Esophagus squamous epithelium (tissue), 4 donors: ENCODE results near the gene AEN.

Experiments
- CTCF ChIP-seq, 6 experiments: fragments of 450-650 bp in 4 of 6; fragments of 200-600 bp in 2 of 6; sonication (generic) in 2 of 6; IDR thresholded peaks; one replicate each; pipeline ENCODE4 v1.5.1; 2016 to 2019; ENCODE audit warnings: antibody characterized with exemption in 6 of 6, mild to moderate bottlenecking in 4 of 6, moderate library complexity in 4 of 6
- POLR2A ChIP-seq, 4 donors: fragments of 450-650 bp; IDR thresholded peaks; one replicate each; pipeline ENCODE4 v1.6.1; 2017; ENCODE audit warnings: antibody characterized with exemption in 4 of 4, mild to moderate bottlenecking in 4 of 4, moderate library complexity in 3 of 4

DNA sequence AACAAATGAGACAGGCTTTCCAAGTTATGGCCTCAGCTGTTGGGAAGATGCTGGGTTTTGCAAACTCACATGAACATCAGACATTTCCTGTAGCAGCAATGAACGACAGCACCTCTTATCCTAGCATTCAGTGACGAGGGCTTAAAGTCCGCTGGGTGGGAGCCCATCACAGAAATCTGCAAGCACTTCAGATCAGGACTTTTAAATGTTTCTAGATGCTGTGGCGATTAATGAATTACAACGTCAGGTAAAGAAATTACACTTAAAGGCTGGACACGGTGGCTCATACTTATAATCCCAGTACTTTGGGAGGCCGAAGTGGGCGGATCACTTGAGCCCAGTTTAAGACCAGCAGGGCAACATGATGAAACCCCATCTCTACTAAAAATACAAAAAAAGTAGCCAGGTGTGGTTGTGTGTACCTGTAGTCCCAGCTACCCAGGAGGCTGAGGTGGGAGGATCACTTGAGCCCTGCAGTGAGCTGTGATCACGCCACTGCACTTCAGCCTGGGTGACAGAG lies 3.9 kb downstream of the AEN start:
- no peak for TF ChIP-seq CTCF (IDR thresholded peaks at IDR 0.05)
- TF ChIP-seq POLR2A (IDR thresholded peaks at IDR 0.05) = no peak
